Naive thymus-derived CD4-positive, alpha-beta T cell (primary cell): ENCODE data around the gene POMGNT2. TPM values are rescaled to one million over a fixed set of nuclear protein-coding genes. Genes with fewer than 3 reads are reported as not detected.

ENCODE experiments used
- ATAC-seq: fragments of 150-1000 bp; cut with Tn5 transposase; 2 replicates; pipeline ENCODE4 v1.10.0; 2021; ENCODE audit warnings: mild to moderate bottlenecking, moderate library complexity
- CTCF ChIA-PET: fragments of 350-600 bp; sonication (Branson Sonifier 250); formaldehyde crosslinking; loops from one replicate; lab custom pipeline; 2021; ENCODE audit warnings: antibody characterized with exemption; lab: Charles Lee
- POLR2A ChIA-PET: fragments of 350-600 bp; sonication (Branson Sonifier 250); formaldehyde crosslinking; loops from one replicate; lab custom pipeline; 2021; ENCODE audit warnings: antibody characterized with exemption, inconsistent platforms; lab: Charles Lee
- DNase-seq, 9 donors: peaks; one replicate each; pipeline versions ENCODE4 v3.0.0 to v3.0.0-alpha.2; 2020 to 2022; ENCODE audit warnings: mixed read lengths in 1 of 9
- H3K27ac ChIP-seq: one replicate; pipeline ENCODE4 v1.7.0; 2013; ENCODE audit warnings: mild to moderate bottlenecking, low read depth, low read length, moderate library complexity
- H3K27me3 ChIP-seq, 2 donors: one replicate each; pipeline ENCODE4 v1.7.0; 2013; ENCODE audit warnings: low read length in 2 of 2, mild to moderate bottlenecking in 2 of 2, moderate library complexity in 2 of 2; ENCODE audit not compliant: control insufficient read depth in 2 of 2, insufficient read depth in 2 of 2
- H3K36me3 ChIP-seq, 3 experiments: 1 replicate in 2 of 3; 2 replicates in 1 of 3; pipeline ENCODE4 v1.7.0; 2013; ENCODE audit warnings: low read length in 3 of 3, mild to moderate bottlenecking in 3 of 3, moderate library complexity in 1 of 3; ENCODE audit not compliant: insufficient read depth in 3 of 3, control insufficient read depth in 2 of 3
- H3K4me1 ChIP-seq, 2 donors: one replicate each; pipeline ENCODE4 v1.7.0; 2013; ENCODE audit warnings: low read length in 2 of 2, mild to moderate bottlenecking in 2 of 2, moderate library complexity in 1 of 2; ENCODE audit not compliant: control insufficient read depth in 2 of 2, insufficient read depth in 2 of 2
- H3K4me3 ChIP-seq: 2 replicates; pipeline ENCODE4 v1.7.0; 2013; ENCODE audit warnings: mild to moderate bottlenecking, low read length
- H3K9me3 ChIP-seq, 3 experiments: 1 replicate in 2 of 3; 2 replicates in 1 of 3; pipeline ENCODE4 v1.7.0; 2013; ENCODE audit warnings: low read length in 3 of 3; ENCODE audit not compliant: control insufficient read depth in 2 of 3
- H3K27ac Mint-ChIP-seq, 9 donors: one replicate each; pipeline ENCODE4 v1.8.0; 2020 to 2022; ENCODE audit warnings: mixed read lengths in 9 of 9, mild to moderate bottlenecking in 8 of 9, moderate library complexity in 5 of 9, inconsistent platforms in 2 of 9
- H3K27me3 Mint-ChIP-seq, 5 donors: one replicate each; pipeline ENCODE4 v1.8.0; 2021 to 2022; ENCODE audit warnings: mixed read lengths in 5 of 5, mild to moderate bottlenecking in 1 of 5
- H3K36me3 Mint-ChIP-seq, 5 donors: one replicate each; pipeline ENCODE4 v1.8.0; 2020 to 2022; ENCODE audit warnings: mixed read lengths in 5 of 5, mild to moderate bottlenecking in 3 of 5, inconsistent platforms in 1 of 5
- H3K4me1 Mint-ChIP-seq, 7 donors: one replicate each; pipeline ENCODE4 v1.8.0; 2020 to 2022; ENCODE audit warnings: mixed read lengths in 7 of 7, mild to moderate bottlenecking in 3 of 7, inconsistent platforms in 1 of 7
- H3K4me3 Mint-ChIP-seq, 10 donors: one replicate each; pipeline ENCODE4 v1.8.0; 2020 to 2022; ENCODE audit warnings: mild to moderate bottlenecking in 10 of 10, mixed read lengths in 10 of 10, moderate library complexity in 6 of 10, inconsistent platforms in 2 of 10
- H3K9me3 Mint-ChIP-seq, 11 donors: one replicate each; pipeline ENCODE4 v1.8.0; 2020 to 2022; ENCODE audit warnings: mixed read lengths in 11 of 11, mild to moderate bottlenecking in 4 of 11, inconsistent platforms in 1 of 11, moderate library complexity in 1 of 11
- intact Hi-C, 2 donors: fragments of 100-400 bp; cut with micrococcal nuclease; formaldehyde crosslinking; loops; one replicate each; pipeline ENCODE4 v1.15.1; 2023
- polyA plus RNA-seq, 2 donors: library from polyadenylated mRNA; unstranded; fragments of 300-500 nt; fragmentation: Illumina TruSeq; gene quantifications; one replicate each; pipeline ENCODE4 v1.2.3, GENCODE V29; 2021
- total RNA-seq, 6 experiments: library from RNA in 5 of 6; stranded (reverse) in 5 of 6; gene quantifications; 1 replicate in 5 of 6; 2 replicates in 1 of 6; pipeline ENCODE4 v1.2.3 and lab custom pipeline; 2021 to 2026

Gene POMGNT2
- total and polyA plus RNA-seq, 7 experiments from 2014 or later, result 3.5 to 11.0 (median 7.3) TPM

GRCh38 chr3:43080726-43081568, 24.9 kb downstream of the POMGNT2 start:
- POLR2A ChIA-PET, result interaction anchor here (1.0 kb wide), 1 partner anchor 24 kb away, joined by 3 read pairs; no protein-coding TSS in a partner anchor

DNA sequence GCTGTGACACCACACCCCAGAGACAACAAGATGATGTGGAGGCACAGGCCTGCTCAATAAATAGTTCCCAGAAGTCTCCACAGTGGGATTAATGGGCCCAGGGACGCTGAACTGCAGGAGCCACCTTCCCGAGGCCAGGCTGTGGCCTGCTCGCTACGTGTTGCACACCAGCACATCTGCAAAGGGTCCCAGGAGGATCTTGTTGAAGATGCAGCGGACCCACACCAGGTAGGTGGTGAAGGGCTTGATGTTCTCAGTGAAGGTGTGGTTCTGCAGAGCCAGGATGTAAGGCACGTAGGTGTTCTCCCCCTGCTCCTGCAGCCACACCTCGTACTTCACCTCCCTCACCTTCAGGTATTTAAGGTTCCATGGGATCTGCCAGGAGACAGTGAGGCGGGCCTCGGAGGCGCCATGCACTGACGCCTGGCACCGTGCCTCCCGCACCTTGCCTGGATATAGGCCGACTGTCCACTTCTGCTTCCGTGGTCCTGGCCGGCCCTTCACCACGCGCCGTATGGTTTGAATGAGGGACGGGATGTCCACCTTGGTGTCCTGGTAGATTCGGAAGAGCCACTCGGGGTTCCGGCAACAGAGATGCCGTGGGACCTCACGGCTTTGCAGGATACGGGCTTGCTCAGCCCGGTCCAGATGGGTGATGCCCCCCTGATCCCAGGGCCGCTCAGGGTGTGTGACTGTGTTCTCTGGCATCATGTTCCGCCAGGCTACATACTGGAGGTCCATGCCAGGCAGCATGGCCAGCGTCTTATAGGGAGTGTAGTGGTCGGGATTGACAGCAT, 26.1 kb downstream of the POMGNT2 start:
- CTCF ChIA-PET, result no interaction called here
- Mint-ChIP-seq H3K9me3 (peaks cover 0 to 20% (median 8%) of the 10 kb centered on the region in 11 donors), H3K4me3 (no peak overlapping the region), H3K27me3 (no peaks in the 10 kb centered on the region), H3K4me1 (peaks cover 0 to 9% (median 0%) of the 10 kb centered on the region in 7 donors), H3K36me3 (peaks cover 24 to 76% (median 62%) of the 10 kb centered on the region in 5 donors), H3K27ac (no peak overlapping the region)
- no peak for ATAC-seq
- POLR2A ChIA-PET, result no interaction called here
- no peak overlapping the region for H3K4me3 ChIP-seq
- no peaks in the 10 kb centered on the region for H3K4me1 ChIP-seq
- H3K27ac ChIP-seq, result no peak overlapping the region
- H3K9me3 ChIP-seq, result peaks cover 0 to 12% (median 4%) of the 10 kb centered on the region in 3 experiments
- no peak for DNase-seq
- no peaks in the 10 kb centered on the region for H3K27me3 ChIP-seq
- H3K36me3 ChIP-seq, result peaks cover 0 to 30% (median 6%) of the 10 kb centered on the region in 3 experiments
- intact Hi-C loops, result no loop called here

More at GRCh38 chr3:43080726-43081568, 24.9 kb downstream of the POMGNT2 start:
- peaks cover 0 to 30% (median 6%) of the 10 kb centered on the region in 3 experiments for H3K36me3 ChIP-seq
- no peak overlapping the region for H3K27ac ChIP-seq
- intact Hi-C loops, result no loop called here
- H3K27ac Mint-ChIP-seq, result no peak overlapping the region
- no peak overlapping the region for H3K4me3 Mint-ChIP-seq
- H3K9me3 Mint-ChIP-seq, result peaks cover 0 to 22% (median 8%) of the 10 kb centered on the region in 11 donors
- no peak for DNase-seq
- H3K36me3 Mint-ChIP-seq, result peaks cover 24 to 87% (median 73%) of the 10 kb centered on the region in 5 donors
- ATAC-seq, result no peak
- H3K4me1 ChIP-seq, result no peaks in the 10 kb centered on the region
- no peaks in the 10 kb centered on the region for H3K27me3 ChIP-seq
- peaks cover 0 to 8% (median 0%) of the 10 kb centered on the region in 7 donors for H3K4me1 Mint-ChIP-seq
- no peak overlapping the region for H3K4me3 ChIP-seq
- CTCF ChIA-PET, result no interaction called here
- H3K27me3 Mint-ChIP-seq, result no peaks in the 10 kb centered on the region
- peaks cover 0 to 12% (median 4%) of the 10 kb centered on the region in 3 experiments for H3K9me3 ChIP-seq

GRCh38 chr3:43077707-43078106, 28.2 kb downstream of the POMGNT2 start:
- Histone ChIP-seq H3K27me3 (no peaks in the 10 kb centered on the region), H3K9me3 (peaks cover 0 to 11% (median 3%) of the 10 kb centered on the region in 3 experiments), H3K4me3 (no peak overlapping the region), H3K4me1 (no peaks in the 10 kb centered on the region), H3K27ac (no peak overlapping the region), H3K36me3 (peaks cover 0 to 28% (median 6%) of the 10 kb centered on the region in 3 experiments)
- no peak overlapping the region for H3K4me3 Mint-ChIP-seq
- DNase-seq (no peak), ATAC-seq (no peak)
- H3K27me3 Mint-ChIP-seq, result peaks cover 0 to 4% (median 0%) of the 10 kb centered on the region in 5 donors
- peaks cover 0 to 7% (median 0%) of the 10 kb centered on the region in 7 donors for H3K4me1 Mint-ChIP-seq
- peaks cover 24 to 58% (median 43%) of the 10 kb centered on the region in 5 donors for H3K36me3 Mint-ChIP-seq
- H3K9me3 Mint-ChIP-seq, result peaks cover 0 to 10% (median 2%) of the 10 kb centered on the region in 11 donors
- no peak overlapping the region for H3K27ac Mint-ChIP-seq
- CTCF ChIA-PET, result no interaction called here
- intact Hi-C loops, result no loop called here
- POLR2A ChIA-PET, result no interaction called here

DNA sequence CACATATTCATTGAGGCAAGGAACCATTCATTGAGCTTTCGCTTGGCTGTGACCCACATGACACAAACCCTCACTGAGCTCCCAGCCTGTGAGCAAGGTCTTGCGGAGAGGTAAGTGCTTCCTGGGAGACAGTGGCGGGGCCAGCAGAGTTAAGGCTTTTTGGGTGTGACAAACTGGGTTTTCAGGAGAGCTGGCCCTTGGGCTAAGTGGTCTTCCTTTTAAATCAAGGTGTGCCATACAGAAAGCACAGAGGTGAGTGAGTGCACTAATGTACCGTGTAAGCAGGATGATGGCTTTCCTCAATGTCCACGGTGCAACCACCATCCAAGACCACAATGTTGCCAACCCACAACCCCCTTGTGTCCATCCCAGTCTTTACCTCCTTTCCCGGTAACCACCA, 28.6 kb downstream of the POMGNT2 start:
- ChIA-PET POLR2A (no interaction called here), CTCF (no interaction called here)
- Mint-ChIP-seq H3K4me1 (peaks cover 0 to 7% (median 0%) of the 10 kb centered on the region in 7 donors), H3K36me3 (peaks cover 21 to 54% (median 39%) of the 10 kb centered on the region in 5 donors), H3K27me3 (peaks cover 0 to 7% (median 0%) of the 10 kb centered on the region in 5 donors), H3K4me3 (no peak overlapping the region), H3K27ac (no peak overlapping the region), H3K9me3 (peaks cover 0 to 7% (median 0%) of the 10 kb centered on the region in 11 donors)
- intact Hi-C loops, result no loop called here
- H3K4me1 ChIP-seq, result no peaks in the 10 kb centered on the region
- DNase-seq, result no peak
- peaks cover 0 to 23% (median 6%) of the 10 kb centered on the region in 3 experiments for H3K36me3 ChIP-seq
- peaks cover 0 to 7% (median 0%) of the 10 kb centered on the region in 3 experiments for H3K9me3 ChIP-seq
- ATAC-seq, result no peak
- H3K27me3 ChIP-seq, result no peaks in the 10 kb centered on the region
- no peak overlapping the region for H3K27ac ChIP-seq
- H3K4me3 ChIP-seq, result no peak overlapping the region

DNA sequence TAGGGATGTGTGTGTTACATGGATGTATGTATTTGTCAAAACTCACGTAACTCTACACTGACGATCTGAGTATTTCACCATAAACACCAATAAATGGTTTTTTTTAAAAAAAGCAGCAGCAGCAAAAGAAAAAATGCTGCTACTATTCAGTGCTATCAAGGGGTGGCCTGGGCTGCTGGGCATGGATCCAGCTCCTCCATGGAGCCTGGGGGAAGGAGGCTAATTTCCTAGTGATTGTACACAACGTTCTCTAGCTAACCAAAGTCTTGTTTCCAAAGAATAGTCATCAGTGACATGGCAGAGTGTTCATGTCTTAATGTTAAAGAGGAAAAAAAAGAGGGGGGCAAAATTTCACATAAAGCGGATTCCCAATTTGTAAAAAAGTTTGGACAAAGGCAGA, 29.0 kb downstream of the POMGNT2 start:
- ATAC-seq (no peak), DNase-seq (no peak)
- no peaks in the 10 kb centered on the region for H3K27me3 ChIP-seq
- Mint-ChIP-seq H3K36me3 (peaks cover 19 to 49% (median 36%) of the 10 kb centered on the region in 5 donors), H3K9me3 (peaks cover 0 to 6% (median 0%) of the 10 kb centered on the region in 11 donors), H3K27me3 (peaks cover 0 to 7% (median 0%) of the 10 kb centered on the region in 5 donors), H3K4me1 (peaks cover 0 to 7% (median 0%) of the 10 kb centered on the region in 7 donors), H3K4me3 (no peak overlapping the region), H3K27ac (no peak overlapping the region)
- peaks cover 0 to 23% (median 6%) of the 10 kb centered on the region in 3 experiments for H3K36me3 ChIP-seq
- no peaks in the 10 kb centered on the region for H3K4me1 ChIP-seq
- intact Hi-C loops, result no loop called here
- H3K4me3 ChIP-seq, result no peak overlapping the region
- ChIA-PET CTCF (no interaction called here), POLR2A (interaction anchor here (0.6 kb wide), 1 partner anchor 230 kb away, joined by 3 read pairs; no protein-coding TSS in a partner anchor)
- no peak overlapping the region for H3K27ac ChIP-seq
- H3K9me3 ChIP-seq, result peaks cover 0 to 3% (median 0%) of the 10 kb centered on the region in 3 experiments
